ENCODE measurements around the gene SCLY.

Gene SCLY

DNA sequence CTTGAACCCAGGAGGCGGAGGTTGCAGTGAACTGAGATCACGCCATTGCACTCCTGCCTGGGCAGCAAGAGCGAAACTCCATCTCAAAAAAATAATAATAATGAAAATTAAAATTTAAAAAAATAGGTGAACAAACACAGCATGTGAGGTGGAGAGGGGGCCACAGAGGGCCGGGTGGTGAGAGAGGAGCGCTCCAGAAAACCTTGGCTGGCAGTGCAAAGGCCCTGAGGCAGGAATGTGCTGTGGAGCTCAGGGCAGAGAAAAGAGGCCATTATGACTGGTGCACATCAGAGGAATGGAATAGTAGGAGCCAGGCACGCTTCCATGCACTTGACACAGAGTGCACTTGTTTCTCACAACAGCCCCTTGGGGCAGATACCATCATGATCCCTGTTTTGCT lies 21.6 kb upstream of the SCLY start:
- H3K4me3 ChIP-seq (ENCODE audit: low read depth, low read length): no peak overlapping the region
- TF ChIP-seq, protein P1, sequence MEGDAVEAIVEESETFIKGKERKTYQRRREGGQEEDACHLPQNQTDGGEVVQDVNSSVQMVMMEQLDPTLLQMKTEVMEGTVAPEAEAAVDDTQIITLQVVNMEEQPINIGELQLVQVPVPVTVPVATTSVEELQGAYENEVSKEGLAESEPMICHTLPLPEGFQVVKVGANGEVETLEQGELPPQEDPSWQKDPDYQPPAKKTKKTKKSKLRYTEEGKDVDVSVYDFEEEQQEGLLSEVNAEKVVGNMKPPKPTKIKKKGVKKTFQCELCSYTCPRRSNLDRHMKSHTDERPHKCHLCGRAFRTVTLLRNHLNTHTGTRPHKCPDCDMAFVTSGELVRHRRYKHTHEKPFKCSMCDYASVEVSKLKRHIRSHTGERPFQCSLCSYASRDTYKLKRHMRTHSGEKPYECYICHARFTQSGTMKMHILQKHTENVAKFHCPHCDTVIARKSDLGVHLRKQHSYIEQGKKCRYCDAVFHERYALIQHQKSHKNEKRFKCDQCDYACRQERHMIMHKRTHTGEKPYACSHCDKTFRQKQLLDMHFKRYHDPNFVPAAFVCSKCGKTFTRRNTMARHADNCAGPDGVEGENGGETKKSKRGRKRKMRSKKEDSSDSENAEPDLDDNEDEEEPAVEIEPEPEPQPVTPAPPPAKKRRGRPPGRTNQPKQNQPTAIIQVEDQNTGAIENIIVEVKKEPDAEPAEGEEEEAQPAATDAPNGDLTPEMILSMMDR (IDR thresholded peaks at IDR 0.05; ENCODE audit: low read depth, low read length): no peak
- DNase-seq (ENCODE audit: low read depth, low spot score): no peak
- in situ Hi-C loops (cut with HindIII; ENCODE audit: low sequenced_read_pairs): no loop called here

DNA sequence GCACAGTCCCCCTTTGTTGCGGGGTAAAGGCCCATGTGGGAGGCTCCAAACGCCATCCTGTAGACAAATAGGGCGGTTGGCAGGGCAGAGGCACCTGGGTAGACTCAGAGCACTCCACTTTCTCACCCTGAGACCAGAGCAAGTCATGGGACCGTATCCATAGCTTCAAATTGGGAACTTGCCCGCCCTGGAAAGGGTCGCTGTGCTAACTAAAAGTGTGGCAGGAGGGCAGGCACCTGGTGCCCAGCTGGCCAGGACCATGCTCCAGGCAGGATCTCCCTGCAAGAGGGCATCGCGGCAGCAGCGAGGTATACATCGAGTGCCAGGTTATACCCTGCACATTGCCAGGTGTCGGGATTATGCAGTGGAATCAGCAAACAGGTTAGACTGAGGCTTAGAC lies 20.8 kb upstream of the SCLY start:
- H3K4me3 ChIP-seq (ENCODE audit: low read depth, low read length): no peak overlapping the region
- in situ Hi-C loops (cut with HindIII; ENCODE audit: low sequenced_read_pairs): no loop called here
- DNase-seq (ENCODE audit: low read depth, low spot score): no peak
- TF ChIP-seq, protein P1 (IDR thresholded peaks at IDR 0.05; ENCODE audit: low read depth, low read length): no peak

DNA sequence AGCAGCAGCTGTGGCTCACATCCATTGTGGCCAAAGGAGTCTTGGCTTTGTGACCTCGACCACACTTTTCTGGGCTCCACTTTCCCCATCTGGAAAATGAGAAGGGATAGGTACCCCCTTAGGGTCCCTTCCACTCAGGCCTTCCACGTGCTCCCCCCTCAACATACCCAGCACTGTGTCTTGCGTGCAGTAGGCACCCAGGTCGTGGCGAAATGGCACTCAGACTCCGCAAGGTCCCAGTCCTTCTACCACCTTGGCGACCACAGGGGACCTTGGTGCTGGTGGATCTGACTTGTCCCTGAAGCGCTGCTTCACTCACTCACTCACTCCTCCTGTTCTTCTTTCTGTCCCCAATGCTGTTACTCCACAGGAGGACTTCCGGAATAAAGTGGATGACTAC lies 19.9 kb upstream of the SCLY start:
- TF ChIP-seq, protein P1 (IDR thresholded peaks at IDR 0.05; ENCODE audit: low read depth, low read length): no peak
- in situ Hi-C loops (cut with HindIII; ENCODE audit: low sequenced_read_pairs): no loop called here
- DNase-seq (ENCODE audit: low read depth, low spot score): no peak
- no peak overlapping the region for H3K4me3 ChIP-seq (ENCODE audit: low read depth, low read length)

DNA sequence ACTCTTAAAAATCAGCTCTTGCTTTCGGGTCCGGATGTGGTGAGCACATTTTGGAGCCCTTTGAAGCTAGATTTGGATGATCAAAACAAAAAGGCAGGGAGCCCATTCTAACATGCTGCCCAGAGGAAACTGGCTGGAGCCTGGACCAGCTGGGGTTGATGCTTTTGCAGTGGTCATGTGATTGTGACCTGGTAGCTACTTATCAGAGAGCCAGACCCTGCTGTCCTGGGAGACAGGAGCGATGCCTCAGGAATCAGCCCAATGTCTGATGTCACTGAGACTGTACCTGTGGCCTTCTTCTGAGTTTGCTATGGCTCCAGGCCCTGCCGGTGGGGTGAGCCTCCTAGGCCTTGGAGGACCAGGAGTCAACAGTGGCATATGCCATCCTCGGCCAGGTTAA lies 18.7 kb upstream of the SCLY start:
- in situ Hi-C loops (cut with HindIII; ENCODE audit: low sequenced_read_pairs): no loop called here
- H3K4me3 ChIP-seq (ENCODE audit: low read depth, low read length): no peak overlapping the region
- no peak for DNase-seq (ENCODE audit: low read depth, low spot score)
- TF ChIP-seq, protein P1 (IDR thresholded peaks at IDR 0.05; ENCODE audit: low read depth, low read length): no peak

DNA sequence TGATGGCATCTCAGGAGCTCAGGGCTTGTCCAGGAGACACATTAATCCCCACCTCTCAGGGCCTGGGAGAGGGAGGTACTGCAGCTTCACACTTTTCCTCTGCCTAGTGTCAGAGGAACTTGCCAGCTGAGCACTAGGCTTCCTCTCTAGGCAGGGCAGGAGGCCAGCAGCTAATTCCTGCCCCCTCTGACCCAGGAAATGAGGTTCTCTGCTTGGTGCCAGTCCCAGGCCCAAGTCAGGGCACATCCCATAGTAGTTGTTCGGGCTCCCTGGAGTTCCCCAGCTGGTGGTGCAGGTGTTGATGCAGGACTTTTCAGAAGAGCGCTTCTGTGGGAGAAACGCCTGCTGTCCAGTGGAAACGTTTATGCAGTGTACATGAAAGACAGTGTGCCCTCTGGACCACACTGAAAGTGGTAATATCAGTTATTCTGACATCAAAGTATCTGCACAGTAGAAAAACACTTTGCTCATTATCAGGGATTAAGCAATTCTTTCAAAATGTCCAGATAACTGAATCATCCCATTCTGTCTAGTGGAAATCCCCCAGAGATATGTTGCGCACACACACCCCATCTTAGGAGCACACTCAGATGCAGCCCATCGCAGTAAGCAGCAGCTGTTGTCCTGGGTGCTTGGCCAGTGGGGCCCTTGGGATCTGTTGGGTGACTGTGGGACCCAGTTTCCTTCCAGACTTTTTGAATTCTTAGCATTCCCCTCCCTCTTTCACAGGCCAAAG lies 17.8 kb upstream of the SCLY start:
- TF ChIP-seq, protein P1 (IDR thresholded peaks at IDR 0.05; ENCODE audit: low read depth, low read length): no peak
- in situ Hi-C loops (cut with HindIII; ENCODE audit: low sequenced_read_pairs): no loop called here
- DNase-seq (ENCODE audit: low read depth, low spot score): no peak
- no peak overlapping the region for H3K4me3 ChIP-seq (ENCODE audit: low read depth, low read length)

DNA sequence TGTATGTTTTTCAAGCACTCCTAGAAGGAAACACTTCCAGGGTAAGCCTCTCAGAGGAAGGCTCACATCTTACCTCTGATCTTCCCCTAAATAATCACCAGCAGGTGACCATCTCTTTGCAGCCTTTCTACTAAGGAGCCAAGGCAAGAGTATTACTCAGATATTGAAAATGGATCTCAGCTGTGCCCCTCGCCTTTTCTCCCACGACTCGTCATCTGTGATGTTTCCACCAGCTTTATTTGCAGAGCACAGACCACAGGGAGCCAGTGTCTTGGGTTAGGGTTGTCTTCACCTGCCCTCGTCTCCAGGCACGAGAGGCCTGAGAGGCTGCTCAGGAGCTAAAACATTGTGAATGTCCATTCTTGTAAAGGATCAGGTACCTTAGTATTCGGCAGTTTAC lies 16.9 kb upstream of the SCLY start:
- H3K4me3 ChIP-seq (ENCODE audit: low read depth, low read length): no peak overlapping the region
- DNase-seq (ENCODE audit: low read depth, low spot score): no peak
- in situ Hi-C loops (cut with HindIII; ENCODE audit: low sequenced_read_pairs): no loop called here
- TF ChIP-seq, protein P1 (IDR thresholded peaks at IDR 0.05; ENCODE audit: low read depth, low read length): no peak

All from astrocyte of the spinal cord (primary cell).